Endothelial cell (in vitro differentiated cells): ENCODE data around the gene CA11. TPM values are rescaled to one million over a fixed set of nuclear protein-coding genes. Genes with fewer than 3 reads are reported as not detected.

ENCODE experiments used
- DNase-seq: peaks from one replicate; pipeline ENCODE4 v3.0.0; 2021; ENCODE audit warnings: low spot score
- H3K27ac Mint-ChIP-seq: one replicate; pipeline ENCODE4 v1.8.0; 2021; ENCODE audit warnings: mixed read lengths, inconsistent platforms; ENCODE audit not compliant: unreplicated experiment
- H3K27me3 Mint-ChIP-seq: one replicate; pipeline ENCODE4 v1.8.0; 2021; ENCODE audit warnings: mild to moderate bottlenecking, moderate library complexity, mixed read lengths, inconsistent platforms; ENCODE audit not compliant: unreplicated experiment
- H3K36me3 Mint-ChIP-seq: one replicate; pipeline ENCODE4 v1.8.0; 2021; ENCODE audit warnings: mild to moderate bottlenecking, low read depth, mixed read lengths, inconsistent platforms; ENCODE audit not compliant: unreplicated experiment
- H3K4me1 Mint-ChIP-seq: one replicate; pipeline ENCODE4 v1.8.0; 2021; ENCODE audit warnings: mild to moderate bottlenecking, mixed read lengths, inconsistent platforms; ENCODE audit not compliant: unreplicated experiment
- H3K4me3 Mint-ChIP-seq: one replicate; pipeline ENCODE4 v1.8.0; 2021; ENCODE audit warnings: mild to moderate bottlenecking, mixed read lengths, inconsistent platforms; ENCODE audit not compliant: unreplicated experiment
- H3K9me3 Mint-ChIP-seq: one replicate; pipeline ENCODE4 v1.8.0; 2021; ENCODE audit warnings: mixed read lengths, inconsistent platforms; ENCODE audit not compliant: unreplicated experiment
- total RNA-seq: library from RNA; stranded (reverse); fragmentation: NEBNext Ultra II Directional; extraction: Animal tissue kit (Norgen Biotek cat#: 25700); gene quantifications from one replicate; pipeline ENCODE4 v1.2.1, GENCODE V29; 2021; ENCODE audit not compliant: unreplicated experiment
- TF ChIP-seq, protein P1 (sequence below): fragments of 200-600 bp; sonication (generic); IDR thresholded peaks from one replicate; pipeline ENCODE4 v1.5.0; 2021; ENCODE audit warnings: antibody characterized with exemption; ENCODE audit not compliant: unreplicated experiment

The CA11 gene
- total RNA-seq, 1 donor from 2014 or later: 11.9 TPM

GRCh38 chr19:48678201-48678600 lies 32.2 kb upstream of the CA11 start:
- Mint-ChIP-seq H3K27ac (no peak overlapping the region), H3K27me3 (peaks cover 3% of the 10 kb centered on the region), H3K9me3 (no peaks in the 10 kb centered on the region), H3K4me1 (no peaks in the 10 kb centered on the region), H3K36me3 (no peaks in the 10 kb centered on the region), H3K4me3 (no peak overlapping the region)
- no peak for DNase-seq
- TF ChIP-seq, protein P1, sequence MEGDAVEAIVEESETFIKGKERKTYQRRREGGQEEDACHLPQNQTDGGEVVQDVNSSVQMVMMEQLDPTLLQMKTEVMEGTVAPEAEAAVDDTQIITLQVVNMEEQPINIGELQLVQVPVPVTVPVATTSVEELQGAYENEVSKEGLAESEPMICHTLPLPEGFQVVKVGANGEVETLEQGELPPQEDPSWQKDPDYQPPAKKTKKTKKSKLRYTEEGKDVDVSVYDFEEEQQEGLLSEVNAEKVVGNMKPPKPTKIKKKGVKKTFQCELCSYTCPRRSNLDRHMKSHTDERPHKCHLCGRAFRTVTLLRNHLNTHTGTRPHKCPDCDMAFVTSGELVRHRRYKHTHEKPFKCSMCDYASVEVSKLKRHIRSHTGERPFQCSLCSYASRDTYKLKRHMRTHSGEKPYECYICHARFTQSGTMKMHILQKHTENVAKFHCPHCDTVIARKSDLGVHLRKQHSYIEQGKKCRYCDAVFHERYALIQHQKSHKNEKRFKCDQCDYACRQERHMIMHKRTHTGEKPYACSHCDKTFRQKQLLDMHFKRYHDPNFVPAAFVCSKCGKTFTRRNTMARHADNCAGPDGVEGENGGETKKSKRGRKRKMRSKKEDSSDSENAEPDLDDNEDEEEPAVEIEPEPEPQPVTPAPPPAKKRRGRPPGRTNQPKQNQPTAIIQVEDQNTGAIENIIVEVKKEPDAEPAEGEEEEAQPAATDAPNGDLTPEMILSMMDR: no peak

GRCh38 chr19:48676887-48677286 lies 30.9 kb upstream of the CA11 start:
- no peaks in the 10 kb centered on the region for H3K4me1 Mint-ChIP-seq
- no peak for DNase-seq

GRCh38 chr19:48676487-48676886 lies 30.5 kb upstream of the CA11 start:
- no peaks in the 10 kb centered on the region for H3K9me3 Mint-ChIP-seq
- H3K4me1 Mint-ChIP-seq: no peaks in the 10 kb centered on the region
- peaks cover 7% of the 10 kb centered on the region for H3K27me3 Mint-ChIP-seq
- H3K27ac Mint-ChIP-seq: no peak overlapping the region
- H3K36me3 Mint-ChIP-seq: no peaks in the 10 kb centered on the region
- DNase-seq: no peak
- TF ChIP-seq, protein P1: no peak
- H3K4me3 Mint-ChIP-seq: no peak overlapping the region

More at GRCh38 chr19:48676887-48677286, 30.9 kb upstream of the CA11 start:
- no peak overlapping the region for H3K4me3 Mint-ChIP-seq
- TF ChIP-seq, protein P1: no peak
- no peaks in the 10 kb centered on the region for H3K36me3 Mint-ChIP-seq
- no peak overlapping the region for H3K27ac Mint-ChIP-seq
- H3K9me3 Mint-ChIP-seq: no peaks in the 10 kb centered on the region
- H3K27me3 Mint-ChIP-seq: peaks cover 7% of the 10 kb centered on the region

GRCh38 chr19:48674921-48675824 lies 29.2 kb upstream of the CA11 start:
- Mint-ChIP-seq H3K9me3 (no peaks in the 10 kb centered on the region), H3K27me3 (peaks cover 7% of the 10 kb centered on the region), H3K36me3 (no peaks in the 10 kb centered on the region), H3K27ac (no peak overlapping the region), H3K4me3 (no peak overlapping the region), H3K4me1 (no peaks in the 10 kb centered on the region)
- TF ChIP-seq, protein P1: peak; percentile 82
- DNase-seq: peak; percentile 80

DNA sequence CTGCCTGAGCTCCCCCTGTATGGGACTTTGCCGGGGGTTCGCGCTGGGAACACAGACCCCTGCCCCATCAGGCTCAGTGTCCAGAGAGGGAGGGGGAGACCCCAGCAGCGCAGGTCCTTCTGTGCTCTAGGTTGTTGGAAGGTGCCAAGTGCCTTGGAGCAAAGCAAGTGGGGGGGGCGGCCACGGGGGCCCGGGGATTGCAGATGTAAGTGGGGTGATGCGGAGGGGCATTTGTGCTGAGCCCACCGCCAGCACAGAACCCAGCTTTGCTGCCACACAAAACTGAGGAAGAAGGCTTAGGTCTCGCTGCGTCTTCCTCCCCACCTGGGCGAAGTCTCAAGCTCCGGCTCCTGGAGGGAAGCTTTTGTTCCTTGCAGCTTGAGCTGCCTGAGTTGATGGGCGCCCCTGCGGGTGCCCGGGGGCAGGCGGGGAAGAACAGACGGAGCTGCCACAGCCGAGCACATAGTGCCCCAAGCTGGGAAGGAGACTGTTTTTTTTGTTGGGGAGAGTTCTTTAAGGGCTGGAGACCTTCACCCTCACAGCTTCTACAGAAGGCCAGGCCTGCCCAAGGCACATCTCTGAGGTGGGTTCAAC lies 28.3 kb upstream of the CA11 start:
- H3K27me3 Mint-ChIP-seq: peaks cover 13% of the 10 kb centered on the region
- H3K9me3 Mint-ChIP-seq: no peaks in the 10 kb centered on the region
- no peak for DNase-seq
- TF ChIP-seq, protein P1: no peak
- peaks cover 5% of the 10 kb centered on the region for H3K36me3 Mint-ChIP-seq
- H3K27ac Mint-ChIP-seq: no peak overlapping the region
- no peak overlapping the region for H3K4me3 Mint-ChIP-seq
- H3K4me1 Mint-ChIP-seq: peaks cover 4% of the 10 kb centered on the region
